Ishikawa (cell line): Measurements from ENCODE around the gene RFT1.

Experiments used
- CEBPB ChIP-seq: IDR thresholded peaks from 2 replicates; pipeline ENCODE4 v1.6.1; 2012
- CREB1 ChIP-seq: IDR thresholded peaks from 2 replicates; pipeline ENCODE4 v1.6.1; 2012; ENCODE audit warnings: low read depth
- EGR1 ChIP-seq: IDR thresholded peaks from 2 replicates; pipeline ENCODE4 v1.6.1; 2012
- EP300 ChIP-seq: IDR thresholded peaks from 2 replicates; pipeline ENCODE4 v1.6.1; 2012; ENCODE audit warnings: borderline replicate concordance
- FOXM1 ChIP-seq: IDR thresholded peaks from 2 replicates; pipeline ENCODE4 v1.6.1; 2012; ENCODE audit warnings: low read depth, borderline replicate concordance
- NFIC ChIP-seq: IDR thresholded peaks from 2 replicates; pipeline ENCODE4 v1.6.1; 2012
- RAD21 ChIP-seq: IDR thresholded peaks from 2 replicates; pipeline ENCODE4 v1.6.1; 2012; ENCODE audit warnings: low read depth
- REST ChIP-seq: IDR thresholded peaks from 2 replicates; pipeline ENCODE4 v1.6.1; 2012; ENCODE audit warnings: low read depth, mild to moderate bottlenecking
- TAF1 ChIP-seq: IDR thresholded peaks from 2 replicates; pipeline ENCODE4 v1.6.1; 2012; ENCODE audit warnings: low read depth, mild to moderate bottlenecking
- TCF12 ChIP-seq: IDR thresholded peaks from 2 replicates; pipeline ENCODE4 v1.6.1; 2012; ENCODE audit warnings: low read depth
- TEAD4 ChIP-seq: IDR thresholded peaks from 2 replicates; pipeline ENCODE4 v1.6.1; 2012
- YY1 ChIP-seq: IDR thresholded peaks from 2 replicates; pipeline ENCODE4 v1.6.1; 2012; ENCODE audit warnings: low read depth
- ZBTB7A ChIP-seq: IDR thresholded peaks from 2 replicates; pipeline ENCODE4 v1.6.1; 2012; ENCODE audit warnings: low read depth
- TF ChIP-seq, protein P1 (sequence below): IDR thresholded peaks from 2 replicates; pipeline ENCODE4 v1.6.1; 2012
- TF ChIP-seq, protein P2 (sequence below): IDR thresholded peaks from 2 replicates; pipeline ENCODE4 v1.6.1; 2012

Gene RFT1

DNA sequence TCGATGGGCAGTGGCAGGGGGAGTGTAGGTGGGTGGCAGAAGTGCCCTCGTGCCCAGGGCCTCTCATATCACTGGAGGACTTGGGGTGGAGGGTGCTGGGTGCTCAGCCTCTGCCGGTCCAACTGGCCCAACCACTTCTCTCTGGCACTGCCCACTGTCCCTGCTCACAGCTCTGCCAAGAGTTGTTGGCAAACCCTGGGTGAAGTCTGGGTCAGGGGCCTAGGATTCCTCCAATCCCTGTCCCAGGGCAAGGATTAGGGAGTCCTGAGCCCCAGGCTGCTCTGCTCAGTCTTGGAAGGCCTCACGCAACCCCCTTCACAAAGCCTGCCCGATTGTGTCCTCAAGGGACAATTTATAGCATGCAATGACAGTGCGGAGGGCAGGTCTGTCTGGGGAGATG lies 25.5 kb upstream of the RFT1 start:
- TF ChIP-seq, protein P1, sequence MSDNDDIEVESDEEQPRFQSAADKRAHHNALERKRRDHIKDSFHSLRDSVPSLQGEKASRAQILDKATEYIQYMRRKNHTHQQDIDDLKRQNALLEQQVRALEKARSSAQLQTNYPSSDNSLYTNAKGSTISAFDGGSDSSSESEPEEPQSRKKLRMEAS: peak; percentile 94
- TF ChIP-seq FOXM1 (no peak), RAD21 (peak; percentile 15; the same call in 1 of the 2 replicates), YY1 (0 out of 2 replicates have a peak, but pooled peaks have one; percentile 54), CREB1 (no peak), EGR1 (0 out of 2 replicates have a peak, but pooled peaks have one; percentile 35), EP300 (peak; percentile 68), TEAD4 (peak; percentile 41; the same call in 1 of the 2 replicates), ZBTB7A (0 out of 2 replicates have a peak, but pooled peaks have one; percentile 33), REST (no peak), TAF1 (no peak), TCF12 (peak; percentile 79), CEBPB (peak; percentile 60), NFIC (peak; percentile 93)
- TF ChIP-seq, protein P2, sequence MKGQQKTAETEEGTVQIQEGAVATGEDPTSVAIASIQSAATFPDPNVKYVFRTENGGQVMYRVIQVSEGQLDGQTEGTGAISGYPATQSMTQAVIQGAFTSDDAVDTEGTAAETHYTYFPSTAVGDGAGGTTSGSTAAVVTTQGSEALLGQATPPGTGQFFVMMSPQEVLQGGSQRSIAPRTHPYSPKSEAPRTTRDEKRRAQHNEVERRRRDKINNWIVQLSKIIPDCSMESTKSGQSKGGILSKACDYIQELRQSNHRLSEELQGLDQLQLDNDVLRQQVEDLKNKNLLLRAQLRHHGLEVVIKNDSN: peak; percentile 52; the same call in 1 of the 2 replicates

- no peak for TF ChIP-seq RAD21
- no peak for TF ChIP-seq NFIC
- TF ChIP-seq TEAD4: no peak
- no peak for TF ChIP-seq TCF12
- TF ChIP-seq, protein P1: no peak
- TF ChIP-seq FOXM1: no peak
- TF ChIP-seq YY1: no peak
- no peak for TF ChIP-seq ZBTB7A
Observed at GRCh38 chr3:53154881-53155285, 24.6 kb upstream of the RFT1 start.

DNA sequence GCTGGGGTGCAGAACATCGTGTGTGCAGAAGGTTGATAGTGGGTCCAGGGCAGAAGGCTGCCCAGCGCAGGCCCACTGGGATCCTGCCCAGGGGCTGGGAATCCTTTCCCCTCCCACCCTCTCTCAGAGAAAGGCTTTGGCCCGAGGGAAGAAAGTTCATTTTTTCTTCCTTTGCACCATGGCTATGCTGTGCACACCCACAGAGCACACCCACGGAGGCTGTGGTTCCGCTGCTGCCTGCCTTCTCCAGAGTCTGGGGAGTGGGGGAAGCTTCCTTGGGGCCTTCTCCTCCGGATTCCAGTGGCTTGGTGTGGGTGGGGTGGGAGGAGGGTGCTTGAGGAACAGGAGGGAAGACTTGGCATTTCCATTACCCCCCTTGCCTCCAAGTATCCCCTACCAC lies 23.7 kb upstream of the RFT1 start:
- no peak for TF ChIP-seq EGR1
- TF ChIP-seq FOXM1: no peak
- no peak for TF ChIP-seq CREB1
- TF ChIP-seq ZBTB7A: no peak
- TF ChIP-seq, protein P1: no peak

DNA sequence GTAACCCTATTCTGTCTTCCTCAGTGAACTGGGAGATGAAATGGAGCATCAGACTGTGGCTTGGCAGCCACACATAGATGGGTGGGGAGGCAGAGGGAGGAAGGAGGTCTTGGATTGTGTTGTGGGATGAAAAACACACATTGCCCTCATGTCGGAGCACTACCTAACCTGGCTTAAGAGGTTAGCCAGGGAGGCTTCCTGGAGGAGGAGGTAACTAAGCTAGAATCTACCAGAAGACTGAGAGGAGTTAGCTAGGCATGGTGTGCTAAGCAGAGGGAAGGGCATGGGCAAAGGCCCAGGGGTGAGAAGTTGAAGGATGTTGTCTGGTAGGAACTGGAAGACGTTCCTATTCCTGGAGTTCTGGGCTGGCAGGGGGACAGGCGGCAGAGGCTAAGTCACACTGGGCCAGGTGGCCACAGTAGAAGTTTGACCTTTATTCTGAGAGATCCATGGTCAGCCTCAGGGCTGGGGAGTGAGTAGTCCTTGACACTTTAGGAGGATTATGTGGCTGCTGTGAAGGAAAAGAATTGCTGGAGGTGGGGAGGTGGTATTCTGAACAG lies 23.1 kb upstream of the RFT1 start:
- no peak for TF ChIP-seq TEAD4
- TF ChIP-seq CEBPB: no peak
- TF ChIP-seq EP300: no peak
- TF ChIP-seq EGR1: no peak
- TF ChIP-seq RAD21: no peak
- TF ChIP-seq TCF12: no peak

DNA sequence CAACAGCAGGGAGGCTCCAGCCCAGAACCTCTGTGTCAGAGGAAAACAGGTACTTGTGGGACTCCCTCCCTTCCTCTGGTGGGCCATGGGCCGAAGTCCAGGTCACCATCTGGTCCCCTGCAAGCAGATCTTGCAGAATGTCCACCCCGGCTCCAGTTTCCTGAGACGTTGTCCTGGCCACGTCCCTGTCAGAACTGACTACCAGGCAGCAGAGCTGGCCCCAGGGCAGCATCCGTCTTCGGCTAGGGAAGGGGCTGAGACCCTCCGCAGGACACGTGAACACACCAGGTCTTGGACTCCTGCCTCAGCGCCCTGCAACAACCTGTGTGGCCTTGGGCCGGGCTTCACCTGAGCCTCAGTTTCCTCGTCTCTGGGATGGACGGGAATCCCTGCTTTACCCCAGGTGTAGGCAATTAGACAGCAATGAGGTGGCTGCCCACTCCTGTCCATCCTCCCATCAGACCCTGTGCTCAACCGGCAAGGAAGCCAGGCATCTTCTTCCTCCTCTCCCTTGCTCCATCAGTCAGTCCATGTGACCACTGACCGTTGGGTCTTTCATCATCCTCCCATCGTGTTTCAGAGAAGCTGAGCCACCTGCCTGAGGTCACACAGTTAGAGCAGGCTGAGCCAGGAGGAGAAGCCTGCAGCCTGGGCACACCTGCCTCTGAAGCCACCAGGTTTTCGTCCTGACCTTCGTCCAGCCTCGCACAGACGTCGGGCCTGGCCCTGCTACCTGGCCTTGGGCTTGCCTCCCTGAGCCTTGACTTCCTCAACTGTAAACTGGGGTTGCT lies 21.8 kb upstream of the RFT1 start:
- TF ChIP-seq YY1: no peak
- TF ChIP-seq RAD21: no peak
- no peak for TF ChIP-seq TEAD4
- TF ChIP-seq REST: no peak
- no peak for TF ChIP-seq NFIC
- no peak for TF ChIP-seq TCF12

DNA sequence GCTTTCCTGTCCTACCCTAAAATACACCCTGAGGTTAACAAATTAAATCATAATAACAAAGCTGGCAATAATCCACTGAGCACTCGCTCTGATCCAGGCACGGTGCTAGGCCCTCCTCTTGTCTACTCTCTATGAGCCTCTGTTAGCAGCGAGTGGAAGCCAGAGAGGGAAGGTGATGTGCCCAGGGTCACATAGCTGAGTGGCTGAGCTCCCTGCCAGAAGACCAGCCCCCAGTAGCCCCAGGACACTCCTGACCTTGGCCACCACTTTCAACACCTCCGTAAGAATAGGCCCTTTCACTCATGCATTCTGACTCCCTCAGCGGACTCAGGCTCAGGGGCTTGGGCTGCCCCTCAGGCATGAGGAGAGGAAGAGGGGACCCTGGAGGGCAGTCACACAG lies 21.2 kb upstream of the RFT1 start:
- TF ChIP-seq, protein P1: no peak
- no peak for TF ChIP-seq CREB1
- no peak for TF ChIP-seq NFIC
- no peak for TF ChIP-seq TAF1
- no peak for TF ChIP-seq RAD21
